Nephron progenitor cell (in vitro differentiated cells): ENCODE measurements around the gene TGM5.

ENCODE experiments used
- DNase-seq: peaks from one replicate; pipeline ENCODE4 v3.0.0; 2021
- H3K27ac Mint-ChIP-seq: 2 replicates; pipeline ENCODE4 v1.8.0; 2021; ENCODE audit warnings: mild to moderate bottlenecking, moderate library complexity, mixed read lengths
- H3K27me3 Mint-ChIP-seq: 2 replicates; pipeline ENCODE4 v1.8.0; 2021; ENCODE audit warnings: mild to moderate bottlenecking, low read depth, mixed read lengths; ENCODE audit not compliant: poor library complexity
- H3K36me3 Mint-ChIP-seq: 2 replicates; pipeline ENCODE4 v1.8.0; 2021; ENCODE audit warnings: low read depth, mixed read lengths
- H3K4me1 Mint-ChIP-seq: 2 replicates; pipeline ENCODE4 v1.8.0; 2021; ENCODE audit warnings: mixed read lengths
- H3K4me3 Mint-ChIP-seq: 2 replicates; pipeline ENCODE4 v1.8.0; 2021; ENCODE audit warnings: mild to moderate bottlenecking, moderate library complexity, mixed read lengths
- H3K9me3 Mint-ChIP-seq: 2 replicates; pipeline ENCODE4 v1.8.0; 2021; ENCODE audit warnings: mild to moderate bottlenecking, moderate library complexity, mixed read lengths
- TF ChIP-seq, protein P1 (sequence below): fragments of 200-600 bp; sonication (generic); IDR thresholded peaks from 2 replicates; pipeline ENCODE4 v1.5.0; 2021; ENCODE audit warnings: antibody characterized with exemption

Gene TGM5

DNA sequence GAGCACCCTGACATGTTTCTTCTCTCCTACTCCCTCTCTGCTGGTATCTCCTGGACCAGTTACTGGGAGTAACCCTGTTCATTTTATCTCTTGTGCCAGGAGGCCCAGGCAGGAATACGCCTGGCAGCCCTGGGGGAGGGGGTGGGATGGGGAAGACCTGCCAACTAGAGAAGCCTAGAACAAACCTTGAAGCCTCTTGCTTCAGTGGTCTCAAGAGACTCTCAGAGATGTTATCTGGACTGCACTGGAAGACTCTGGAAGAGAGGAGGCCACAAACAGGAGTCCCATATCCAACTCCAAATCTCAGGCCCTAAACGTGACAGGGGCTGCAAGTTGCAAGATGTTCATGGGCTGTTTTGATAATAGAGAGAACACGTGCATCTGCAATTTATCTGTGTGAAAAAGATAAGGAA lies 45.7 kb downstream of the TGM5 start, which contains the start of gene EPB42:
Gene EPB42, minus strand, starts transcription at position 28 of the 413 bp plus-strand sequence. CDS start 193 bp downstream, outside the sequence.
- H3K4me1 Mint-ChIP-seq = peaks cover 6% of the 10 kb centered on the region
- H3K9me3 Mint-ChIP-seq = no peaks in the 10 kb centered on the region
- no peaks in the 10 kb centered on the region for H3K36me3 Mint-ChIP-seq
- H3K27ac Mint-ChIP-seq = no peak within 1 kb of the TSS
- TF ChIP-seq, protein P1, sequence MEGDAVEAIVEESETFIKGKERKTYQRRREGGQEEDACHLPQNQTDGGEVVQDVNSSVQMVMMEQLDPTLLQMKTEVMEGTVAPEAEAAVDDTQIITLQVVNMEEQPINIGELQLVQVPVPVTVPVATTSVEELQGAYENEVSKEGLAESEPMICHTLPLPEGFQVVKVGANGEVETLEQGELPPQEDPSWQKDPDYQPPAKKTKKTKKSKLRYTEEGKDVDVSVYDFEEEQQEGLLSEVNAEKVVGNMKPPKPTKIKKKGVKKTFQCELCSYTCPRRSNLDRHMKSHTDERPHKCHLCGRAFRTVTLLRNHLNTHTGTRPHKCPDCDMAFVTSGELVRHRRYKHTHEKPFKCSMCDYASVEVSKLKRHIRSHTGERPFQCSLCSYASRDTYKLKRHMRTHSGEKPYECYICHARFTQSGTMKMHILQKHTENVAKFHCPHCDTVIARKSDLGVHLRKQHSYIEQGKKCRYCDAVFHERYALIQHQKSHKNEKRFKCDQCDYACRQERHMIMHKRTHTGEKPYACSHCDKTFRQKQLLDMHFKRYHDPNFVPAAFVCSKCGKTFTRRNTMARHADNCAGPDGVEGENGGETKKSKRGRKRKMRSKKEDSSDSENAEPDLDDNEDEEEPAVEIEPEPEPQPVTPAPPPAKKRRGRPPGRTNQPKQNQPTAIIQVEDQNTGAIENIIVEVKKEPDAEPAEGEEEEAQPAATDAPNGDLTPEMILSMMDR = no peak
- no peak within 1 kb of the TSS for H3K4me3 Mint-ChIP-seq
- H3K27me3 Mint-ChIP-seq = peaks cover 19% of the 10 kb centered on the region
- no peak for DNase-seq

DNA sequence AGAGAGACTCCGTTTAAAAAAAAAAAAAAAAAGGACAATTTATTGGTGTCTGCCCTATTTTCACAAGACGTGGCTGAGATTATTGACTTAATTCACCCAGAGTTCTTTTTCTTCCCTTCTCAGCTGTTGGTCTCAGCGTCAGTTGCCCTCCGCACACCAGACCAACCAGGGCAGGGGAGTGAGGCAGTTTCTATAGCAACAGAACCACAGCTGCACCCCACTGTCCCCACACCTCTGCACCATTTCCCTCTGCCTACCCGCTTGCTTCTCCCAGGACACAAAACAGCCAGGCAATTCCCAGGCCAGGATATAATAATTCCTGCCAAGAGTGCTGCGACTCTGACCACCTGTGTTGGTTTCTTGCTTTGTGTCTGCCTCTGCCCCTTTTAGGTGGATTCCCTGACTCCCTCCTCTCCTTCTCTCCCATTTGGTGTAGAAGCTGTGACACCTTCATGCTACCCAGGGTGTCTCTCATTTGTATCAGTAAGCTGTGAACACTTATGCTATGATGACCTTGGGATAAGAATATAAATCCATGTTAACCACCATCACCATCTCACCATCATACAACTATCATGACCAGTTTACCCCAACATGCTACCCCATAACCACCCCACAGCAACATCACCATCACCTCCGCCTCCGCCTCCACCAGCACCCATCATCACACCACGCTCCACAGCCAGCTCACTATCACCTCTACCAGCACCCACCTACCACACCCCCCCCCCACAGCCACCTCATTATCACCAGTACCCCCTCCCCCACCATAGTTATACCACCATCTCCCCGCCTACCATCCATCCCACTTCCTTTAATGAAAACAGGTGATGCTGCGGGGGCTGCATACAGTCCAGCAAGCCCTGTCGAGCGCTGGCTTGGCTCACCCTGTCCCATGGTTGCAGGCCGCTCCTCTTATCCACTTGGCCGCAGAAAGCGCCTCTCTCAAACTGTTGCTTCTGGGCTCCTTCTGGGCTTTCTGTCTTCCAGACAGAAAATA lies 46.5 kb downstream of the TGM5 start:
- Mint-ChIP-seq H3K27me3 (peaks cover 16% of the 10 kb centered on the region), H3K27ac (no peak overlapping the region), H3K4me3 (no peak overlapping the region), H3K9me3 (no peaks in the 10 kb centered on the region), H3K4me1 (peaks cover 6% of the 10 kb centered on the region), H3K36me3 (no peaks in the 10 kb centered on the region)
- TF ChIP-seq, protein P1 = no peak
- DNase-seq = no peak

DNA sequence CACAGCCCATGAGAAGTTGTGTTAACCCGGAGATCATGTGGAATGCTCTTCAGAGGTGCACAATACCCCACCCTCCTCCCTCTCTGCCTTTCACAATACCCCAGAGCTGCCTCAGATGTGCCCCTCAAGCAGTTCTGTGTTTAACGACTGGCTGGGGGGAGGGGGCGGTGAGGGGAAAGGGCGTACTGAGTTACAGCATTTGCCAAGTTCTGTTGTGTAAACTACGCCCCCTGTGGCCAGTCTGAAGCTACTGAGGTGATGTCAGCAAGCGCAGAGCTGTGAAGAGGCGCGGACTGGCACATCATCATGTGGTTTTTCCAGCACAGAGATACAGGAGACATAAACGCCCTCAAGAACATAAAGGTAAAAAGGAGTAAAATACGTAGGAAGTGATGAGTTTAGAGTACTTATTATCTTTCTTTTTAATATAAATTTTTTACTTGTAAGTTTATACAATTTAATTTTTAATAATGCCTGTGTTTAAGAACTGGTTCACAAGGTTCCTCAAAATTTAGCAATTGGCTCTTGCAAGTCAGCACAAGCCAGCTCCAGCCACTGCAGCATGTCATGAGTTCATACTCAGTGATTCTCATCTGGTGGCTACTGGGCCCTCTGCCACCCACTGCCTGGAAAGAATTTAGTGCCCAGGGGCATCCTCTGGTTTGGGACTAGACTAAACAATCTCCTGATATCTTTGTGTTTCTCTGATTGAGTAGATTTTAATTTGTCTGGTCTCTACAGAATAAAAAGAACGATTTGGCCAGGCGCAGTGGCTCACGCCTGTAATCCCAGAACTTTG lies 47.6 kb downstream of the TGM5 start:
- Mint-ChIP-seq H3K27ac (no peak overlapping the region), H3K4me3 (no peak overlapping the region), H3K4me1 (peaks cover 9% of the 10 kb centered on the region), H3K9me3 (no peaks in the 10 kb centered on the region), H3K36me3 (no peaks in the 10 kb centered on the region), H3K27me3 (peaks cover 21% of the 10 kb centered on the region)
- TF ChIP-seq, protein P1 = peak; percentile 39
- peak; percentile 52 for DNase-seq

DNA sequence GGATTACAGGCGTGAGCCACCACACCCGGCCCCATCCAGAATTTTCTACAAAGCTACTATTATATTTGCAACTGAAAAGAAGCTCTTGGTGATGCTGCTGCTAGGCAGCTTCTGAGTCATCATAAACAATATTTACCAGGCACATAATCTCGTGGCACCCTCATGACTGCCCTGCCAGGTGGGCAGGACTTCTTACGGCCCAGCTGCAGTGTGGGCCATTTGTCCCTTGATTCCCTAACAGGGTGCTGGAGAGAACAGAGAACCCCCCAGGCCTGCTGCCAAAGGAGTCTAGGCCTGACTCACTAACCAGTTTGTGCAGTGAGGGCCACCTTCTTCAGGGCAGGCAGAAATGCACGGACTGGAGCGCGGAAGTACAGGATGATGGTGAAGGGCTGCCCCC lies 50.8 kb downstream of the TGM5 start:
- H3K4me3 Mint-ChIP-seq = no peak overlapping the region
- H3K36me3 Mint-ChIP-seq = no peaks in the 10 kb centered on the region
- TF ChIP-seq, protein P1 = no peak
- H3K4me1 Mint-ChIP-seq = peaks cover 13% of the 10 kb centered on the region
- no peaks in the 10 kb centered on the region for H3K9me3 Mint-ChIP-seq
- H3K27ac Mint-ChIP-seq = no peak overlapping the region
- DNase-seq = no peak
- H3K27me3 Mint-ChIP-seq = peaks cover 24% of the 10 kb centered on the region

DNA sequence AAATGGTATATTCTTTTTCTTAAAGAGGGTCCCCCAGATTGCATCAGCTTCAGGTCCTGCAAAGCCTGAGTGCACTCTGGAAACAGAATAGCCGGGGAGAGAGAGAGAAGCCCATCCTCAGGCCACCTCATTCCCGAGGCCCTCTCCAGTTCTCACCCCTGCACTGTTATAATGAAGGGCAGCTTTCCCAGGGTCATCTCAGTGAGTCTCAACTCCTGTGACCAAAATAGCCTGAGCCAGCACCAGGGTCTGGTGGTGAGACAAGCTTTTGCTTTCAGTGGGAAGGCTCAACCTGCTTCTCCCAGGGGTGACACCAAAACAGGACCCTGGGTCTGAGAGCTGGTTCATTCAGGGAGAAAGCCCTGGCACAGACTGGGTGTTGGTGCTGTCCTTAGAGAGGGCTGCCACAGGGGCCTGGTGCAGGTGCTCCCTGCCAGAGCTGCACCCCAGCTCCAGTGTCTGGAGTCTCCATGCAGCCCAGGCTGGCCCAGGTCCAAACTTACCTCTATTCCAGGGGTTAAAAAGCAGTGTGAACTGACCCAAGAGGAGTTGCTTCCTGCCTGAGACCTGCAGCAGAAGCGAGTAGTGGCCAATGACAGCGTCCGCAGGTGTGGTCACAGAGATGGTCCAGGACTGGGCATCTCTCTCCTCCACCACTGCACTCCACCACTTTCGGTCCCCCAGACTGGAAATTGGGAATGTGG lies 52.0 kb downstream of the TGM5 start:
- peaks cover 13% of the 10 kb centered on the region for H3K4me1 Mint-ChIP-seq
- peaks cover 26% of the 10 kb centered on the region for H3K27me3 Mint-ChIP-seq
- no peaks in the 10 kb centered on the region for H3K36me3 Mint-ChIP-seq
- TF ChIP-seq, protein P1 = no peak
- DNase-seq = no peak
- H3K9me3 Mint-ChIP-seq = no peaks in the 10 kb centered on the region
- no peak overlapping the region for H3K4me3 Mint-ChIP-seq
- no peak overlapping the region for H3K27ac Mint-ChIP-seq
